Neural progenitor cell (in vitro differentiated cells): ENCODE results near the gene RPTOR. TPM values are rescaled to one million over a fixed set of nuclear protein-coding genes. Genes with fewer than 3 reads are reported as not detected.
A peak's percentile ranks its signal among the peaks of the same experiment; 100 is the strongest.

Experiments used
- DNase-seq: peaks from one replicate; pipeline ENCODE4 v3.0.0-alpha.2; 2016; ENCODE audit warnings: low spot score
- H2AFZ ChIP-seq: fragments of 200-600 bp; sonication (generic); replicated peaks from 2 replicates; pipeline ENCODE4 v1.6.1; 2016; ENCODE audit warnings: antibody characterized with exemption
- H3F3A ChIP-seq: fragments of 200-600 bp; sonication (generic); 2 replicates; pipeline ENCODE4 v1.6.1; 2016; ENCODE audit warnings: antibody characterized with exemption, low read depth
- H3K27ac ChIP-seq: fragments of 200-600 bp; sonication (generic); 2 replicates; pipeline ENCODE4 v1.5.1; 2016; ENCODE audit warnings: mild to moderate bottlenecking
- H3K27me3 ChIP-seq: fragments of 200-600 bp; sonication (generic); 2 replicates; pipeline ENCODE4 v1.6.1; 2016; ENCODE audit warnings: mild to moderate bottlenecking, moderate library complexity
- H3K36me3 ChIP-seq: fragments of 200-600 bp; sonication (generic); 2 replicates; pipeline ENCODE4 v1.5.1; 2016
- H3K4me1 ChIP-seq: fragments of 200-600 bp; sonication (generic); 2 replicates; pipeline ENCODE4 v1.6.1; 2016; ENCODE audit warnings: mixed run types
- H3K4me2 ChIP-seq: fragments of 200-600 bp; sonication (generic); 2 replicates; pipeline ENCODE4 v1.6.1; 2016
- H3K4me3 ChIP-seq: fragments of 200-600 bp; sonication (generic); 2 replicates; pipeline ENCODE4 v1.5.1; 2016
- H3K79me2 ChIP-seq: fragments of 200-600 bp; sonication (generic); 2 replicates; pipeline ENCODE4 v1.6.1; 2016; ENCODE audit warnings: low read depth
- H3K9ac ChIP-seq: fragments of 200-600 bp; sonication (generic); 2 replicates; pipeline ENCODE4 v1.6.1; 2016
- H3K9me3 ChIP-seq: fragments of 200-600 bp; sonication (generic); 2 replicates; pipeline ENCODE4 v1.5.1; 2016; ENCODE audit warnings: low read depth
- H4K20me1 ChIP-seq: fragments of 200-600 bp; sonication (generic); 2 replicates; pipeline ENCODE4 v1.6.1; 2016; ENCODE audit warnings: low read depth
- H3K27ac Mint-ChIP-seq: 3 replicates; pipeline ENCODE4 v1.8.0; 2021; ENCODE audit warnings: mixed read lengths
- H3K27me3 Mint-ChIP-seq: 2 replicates; pipeline ENCODE4 v1.8.0; 2022; ENCODE audit warnings: low read depth, mild to moderate bottlenecking, inconsistent platforms, moderate library complexity, mixed read lengths; ENCODE audit not compliant: insufficient read depth
- H3K36me3 Mint-ChIP-seq: 3 replicates; pipeline ENCODE4 v1.8.0; 2021; ENCODE audit warnings: mixed read lengths
- H3K4me1 Mint-ChIP-seq: 3 replicates; pipeline ENCODE4 v1.8.0; 2021; ENCODE audit warnings: mixed read lengths
- H3K4me3 Mint-ChIP-seq: 3 replicates; pipeline ENCODE4 v1.8.0; 2021; ENCODE audit warnings: mild to moderate bottlenecking, moderate library complexity, mixed read lengths
- H3K9me3 Mint-ChIP-seq: 3 replicates; pipeline ENCODE4 v1.8.0; 2020; ENCODE audit warnings: mixed read lengths
- CTCF ChIP-seq: fragments of 200-600 bp; sonication (generic); IDR thresholded peaks from 2 replicates; pipeline ENCODE4 v1.5.1; 2017; ENCODE audit warnings: antibody characterized with exemption, mild to moderate bottlenecking
- EZH2 ChIP-seq: fragments of 200-600 bp; sonication (generic); IDR thresholded peaks from 2 replicates; pipeline ENCODE4 v1.6.1; 2017; ENCODE audit warnings: antibody characterized with exemption, mild to moderate bottlenecking, moderate library complexity
- EZH2phosphoT487 ChIP-seq: fragments of 200-600 bp; sonication (generic); IDR thresholded peaks from 2 replicates; pipeline ENCODE4 v1.6.1; 2017; ENCODE audit warnings: antibody characterized with exemption
- total RNA-seq: library from RNA; depleted of rRNA; stranded (reverse); fragments of >200 nt; gene quantifications from 2 replicates; pipeline ENCODE4 v1.2.3, GENCODE V29; 2015; ENCODE audit warnings: low replicate concordance

The RPTOR gene
- total RNA-seq, 1 donor from 2014 or later: 7.4 TPM

DNA sequence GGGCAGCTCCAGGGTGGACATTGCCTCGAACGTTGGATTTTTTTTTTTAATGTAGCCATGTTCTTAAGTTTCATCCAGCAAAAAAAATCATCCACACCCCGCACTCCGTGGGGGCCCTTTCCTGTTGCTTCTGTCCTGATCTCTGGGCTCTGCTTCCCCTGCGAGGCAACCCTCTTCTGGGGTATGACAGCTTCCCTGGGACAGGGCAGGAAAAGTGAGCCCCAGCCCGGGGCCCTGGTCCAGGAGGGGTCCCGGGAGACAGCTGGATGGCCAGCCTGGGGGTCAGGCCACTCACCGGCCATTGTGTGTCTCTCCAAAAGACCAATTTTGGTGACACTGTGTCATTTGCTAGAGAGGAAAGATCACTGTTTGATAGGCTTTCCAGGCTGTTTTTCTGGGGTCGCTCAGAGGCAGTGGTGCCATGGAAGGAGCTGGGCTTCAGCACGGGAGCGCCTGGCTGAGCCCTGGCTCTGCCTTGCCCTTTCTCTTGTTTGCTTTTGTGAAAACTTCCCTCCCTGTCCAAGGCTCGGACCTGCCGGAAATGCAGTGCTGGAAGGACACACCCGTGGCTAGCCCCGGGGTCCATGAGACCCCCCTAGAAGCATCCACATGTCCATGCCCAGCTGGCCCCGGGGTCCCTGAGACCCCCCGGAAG lies 406.0 kb downstream of the RPTOR start:
- no peak overlapping the region for H3K4me2 ChIP-seq
- no peak overlapping the region for H3K27ac ChIP-seq
- DNase-seq: no peak
- H3K9ac ChIP-seq: no peak overlapping the region
- peaks cover 9% of the 10 kb centered on the region for H3K27me3 Mint-ChIP-seq
- no peak overlapping the region for H3K4me3 Mint-ChIP-seq
- no peak for TF ChIP-seq EZH2
- TF ChIP-seq CTCF: no peak
- TF ChIP-seq EZH2phosphoT487: no peak
- peaks cover 2% of the 10 kb centered on the region for H3K4me1 ChIP-seq
- no peak overlapping the region for H3K4me3 ChIP-seq
- H3K9me3 ChIP-seq: no peaks in the 10 kb centered on the region
- H3F3A ChIP-seq: peaks cover 7% of the 10 kb centered on the region
- H3K79me2 ChIP-seq: no peaks in the 10 kb centered on the region
- H4K20me1 ChIP-seq: no peaks in the 10 kb centered on the region
- no peak overlapping the region for H2AFZ ChIP-seq
- peak overlapping the region; percentile 61 for H3K27ac Mint-ChIP-seq
- peaks cover 5% of the 10 kb centered on the region for H3K36me3 ChIP-seq
- peaks cover under 1% of the 10 kb centered on the region for H3K4me1 Mint-ChIP-seq
- peaks cover 26% of the 10 kb centered on the region for H3K36me3 Mint-ChIP-seq
- peaks cover 4% of the 10 kb centered on the region for H3K9me3 Mint-ChIP-seq
- H3K27me3 ChIP-seq: no peaks in the 10 kb centered on the region

GRCh38 chr17:80951121-80952090 lies 406.8 kb downstream of the RPTOR start:
- Mint-ChIP-seq H3K4me3 (no peak overlapping the region), H3K27me3 (peaks cover 10% of the 10 kb centered on the region), H3K4me1 (peaks cover 9% of the 10 kb centered on the region), H3K36me3 (peaks cover 19% of the 10 kb centered on the region), H3K27ac (no peak overlapping the region), H3K9me3 (peaks cover 4% of the 10 kb centered on the region)
- H3K9me3 ChIP-seq: no peaks in the 10 kb centered on the region
- H3K9ac ChIP-seq: no peak overlapping the region
- DNase-seq: no peak
- no peaks in the 10 kb centered on the region for H3K27me3 ChIP-seq
- no peaks in the 10 kb centered on the region for H4K20me1 ChIP-seq
- H2AFZ ChIP-seq: no peak overlapping the region
- H3F3A ChIP-seq: peaks cover 15% of the 10 kb centered on the region
- peaks cover 5% of the 10 kb centered on the region for H3K36me3 ChIP-seq
- no peak overlapping the region for H3K27ac ChIP-seq
- no peak overlapping the region for H3K4me2 ChIP-seq
- H3K4me1 ChIP-seq: peaks cover 10% of the 10 kb centered on the region
- TF ChIP-seq CTCF: no peak
- no peak for TF ChIP-seq EZH2phosphoT487
- TF ChIP-seq EZH2: no peak
- no peaks in the 10 kb centered on the region for H3K79me2 ChIP-seq
- H3K4me3 ChIP-seq: no peak overlapping the region

DNA sequence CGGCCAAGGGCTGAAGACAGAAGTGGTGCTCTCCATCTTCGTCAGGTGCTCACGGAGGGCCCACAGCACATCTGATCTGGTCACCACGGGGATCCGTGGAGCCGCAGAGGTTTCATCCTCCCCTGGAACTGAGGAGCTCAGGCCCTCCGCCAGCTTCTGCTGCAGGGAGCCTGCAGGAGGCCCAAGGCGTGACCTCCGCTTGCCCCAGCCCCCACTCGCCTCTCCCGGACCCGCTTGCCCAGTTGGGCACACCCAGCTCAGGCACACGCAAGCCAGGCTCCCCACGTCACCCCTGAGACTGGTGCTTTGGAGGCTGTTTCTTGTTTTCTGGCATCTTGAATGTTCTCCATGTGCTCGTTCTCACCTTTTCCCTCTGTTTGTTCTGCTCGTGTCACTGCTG lies 407.7 kb downstream of the RPTOR start:
- Histone ChIP-seq H3K4me1 (peaks cover 14% of the 10 kb centered on the region), H3K79me2 (no peaks in the 10 kb centered on the region), H3K4me2 (no peak overlapping the region), H3K36me3 (peaks cover 5% of the 10 kb centered on the region), H3K27ac (no peak overlapping the region), H3K9me3 (no peaks in the 10 kb centered on the region), H3F3A (peaks cover 18% of the 10 kb centered on the region), H4K20me1 (no peaks in the 10 kb centered on the region), H3K27me3 (no peaks in the 10 kb centered on the region), H3K4me3 (no peak overlapping the region), H3K9ac (no peak overlapping the region), H2AFZ (no peak overlapping the region)
- TF ChIP-seq EZH2 (no peak), CTCF (no peak), EZH2phosphoT487 (no peak)
- peaks cover 4% of the 10 kb centered on the region for H3K9me3 Mint-ChIP-seq
- H3K4me3 Mint-ChIP-seq: no peak overlapping the region
- H3K27ac Mint-ChIP-seq: no peak overlapping the region
- DNase-seq: no peak
- peaks cover 9% of the 10 kb centered on the region for H3K4me1 Mint-ChIP-seq
- H3K27me3 Mint-ChIP-seq: peaks cover 10% of the 10 kb centered on the region
- H3K36me3 Mint-ChIP-seq: peaks cover 10% of the 10 kb centered on the region
